Measurements from ENCODE around the gene PAX6. TPM values are rescaled to one million over a fixed set of nuclear protein-coding genes. Genes with fewer than 3 reads are reported as not detected.

PAX6 gene
- total RNA-seq, 1 donor from 2014 or later: 7.6 TPM

GRCh38 chr11:31790649-31791048 lies 20.5 kb downstream of the PAX6 start:
- no peak for TF ChIP-seq CTCF (IDR thresholded peaks at IDR 0.05; ENCODE audit: unreplicated experiment)
- peaks cover 55% of the 10 kb centered on the region for H3K27me3 Mint-ChIP-seq
- no peak for DNase-seq (ENCODE audit: low spot score, unreplicated experiment)
- no peaks in the 10 kb centered on the region for H3K4me1 Mint-ChIP-seq (ENCODE audit: low read depth)
- no peaks in the 10 kb centered on the region for H3K36me3 Mint-ChIP-seq (ENCODE audit: insufficient read depth)
- H3K4me3 Mint-ChIP-seq (ENCODE audit: low read depth): no peak overlapping the region
- H3K9me3 Mint-ChIP-seq (ENCODE audit: low read depth): no peaks in the 10 kb centered on the region
- no peak overlapping the region for H3K27ac Mint-ChIP-seq

- Mint-ChIP-seq H3K27ac (no peak overlapping the region), H3K4me3 (ENCODE audit: low read depth) (no peak overlapping the region), H3K4me1 (ENCODE audit: low read depth) (no peaks in the 10 kb centered on the region), H3K9me3 (ENCODE audit: low read depth) (no peaks in the 10 kb centered on the region), H3K36me3 (ENCODE audit: insufficient read depth) (no peaks in the 10 kb centered on the region), H3K27me3 (peaks cover 30% of the 10 kb centered on the region)
- TF ChIP-seq CTCF (IDR thresholded peaks at IDR 0.05; ENCODE audit: unreplicated experiment): no peak
- no peak for DNase-seq (ENCODE audit: low spot score, unreplicated experiment)
Observed at GRCh38 chr11:31788085-31788484, 23.0 kb downstream of the PAX6 start.

GRCh38 chr11:31786996-31787685 lies 24.0 kb downstream of the PAX6 start:
- TF ChIP-seq CTCF (IDR thresholded peaks at IDR 0.05; ENCODE audit: unreplicated experiment): no peak
- H3K4me3 Mint-ChIP-seq (ENCODE audit: low read depth): no peak overlapping the region
- H3K36me3 Mint-ChIP-seq (ENCODE audit: insufficient read depth): no peaks in the 10 kb centered on the region
- DNase-seq (ENCODE audit: low spot score, unreplicated experiment): no peak
- H3K9me3 Mint-ChIP-seq (ENCODE audit: low read depth): no peaks in the 10 kb centered on the region
- no peaks in the 10 kb centered on the region for H3K4me1 Mint-ChIP-seq (ENCODE audit: low read depth)
- H3K27ac Mint-ChIP-seq: no peak overlapping the region
- peaks cover 20% of the 10 kb centered on the region for H3K27me3 Mint-ChIP-seq

- H3K9me3 Mint-ChIP-seq (ENCODE audit: low read depth): no peaks in the 10 kb centered on the region
- H3K36me3 Mint-ChIP-seq (ENCODE audit: insufficient read depth): no peaks in the 10 kb centered on the region
- H3K27ac Mint-ChIP-seq: no peak overlapping the region
- H3K4me3 Mint-ChIP-seq (ENCODE audit: low read depth): no peak overlapping the region
- no peak for DNase-seq (ENCODE audit: low spot score, unreplicated experiment)
- no peak for TF ChIP-seq CTCF (IDR thresholded peaks at IDR 0.05; ENCODE audit: unreplicated experiment)
- no peaks in the 10 kb centered on the region for H3K4me1 Mint-ChIP-seq (ENCODE audit: low read depth)
- H3K27me3 Mint-ChIP-seq: peaks cover 3% of the 10 kb centered on the region
Observed at GRCh38 chr11:31784611-31785010, 26.5 kb downstream of the PAX6 start.

GRCh38 chr11:31783252-31783651 lies 27.9 kb downstream of the PAX6 start:
- H3K27ac Mint-ChIP-seq: no peak overlapping the region
- no peak overlapping the region for H3K4me3 Mint-ChIP-seq (ENCODE audit: low read depth)
- H3K9me3 Mint-ChIP-seq (ENCODE audit: low read depth): no peaks in the 10 kb centered on the region
- no peak for TF ChIP-seq CTCF (IDR thresholded peaks at IDR 0.05; ENCODE audit: unreplicated experiment)
- DNase-seq (ENCODE audit: low spot score, unreplicated experiment): no peak
- peaks cover 3% of the 10 kb centered on the region for H3K27me3 Mint-ChIP-seq
- H3K36me3 Mint-ChIP-seq (ENCODE audit: insufficient read depth): no peaks in the 10 kb centered on the region
- no peaks in the 10 kb centered on the region for H3K4me1 Mint-ChIP-seq (ENCODE audit: low read depth)

All from progenitor cell of endocrine pancreas (in vitro differentiated cells).